Middle frontal gyrus (tissue), 1 donor: ENCODE data around the gene SSU72.
"Not testable (repeated sequence)": the region's sequence is repeated elsewhere in the genome, so short reads cannot be mapped to it uniquely, and the experiment has no call there.

ENCODE experiments used
- DNase-seq: peaks from one replicate; pipeline ENCODE4 v3.0.0-alpha.2; 2015; ENCODE audit warnings: low spot score; ENCODE audit errors: extremely low spot score

SSU72 gene

DNA sequence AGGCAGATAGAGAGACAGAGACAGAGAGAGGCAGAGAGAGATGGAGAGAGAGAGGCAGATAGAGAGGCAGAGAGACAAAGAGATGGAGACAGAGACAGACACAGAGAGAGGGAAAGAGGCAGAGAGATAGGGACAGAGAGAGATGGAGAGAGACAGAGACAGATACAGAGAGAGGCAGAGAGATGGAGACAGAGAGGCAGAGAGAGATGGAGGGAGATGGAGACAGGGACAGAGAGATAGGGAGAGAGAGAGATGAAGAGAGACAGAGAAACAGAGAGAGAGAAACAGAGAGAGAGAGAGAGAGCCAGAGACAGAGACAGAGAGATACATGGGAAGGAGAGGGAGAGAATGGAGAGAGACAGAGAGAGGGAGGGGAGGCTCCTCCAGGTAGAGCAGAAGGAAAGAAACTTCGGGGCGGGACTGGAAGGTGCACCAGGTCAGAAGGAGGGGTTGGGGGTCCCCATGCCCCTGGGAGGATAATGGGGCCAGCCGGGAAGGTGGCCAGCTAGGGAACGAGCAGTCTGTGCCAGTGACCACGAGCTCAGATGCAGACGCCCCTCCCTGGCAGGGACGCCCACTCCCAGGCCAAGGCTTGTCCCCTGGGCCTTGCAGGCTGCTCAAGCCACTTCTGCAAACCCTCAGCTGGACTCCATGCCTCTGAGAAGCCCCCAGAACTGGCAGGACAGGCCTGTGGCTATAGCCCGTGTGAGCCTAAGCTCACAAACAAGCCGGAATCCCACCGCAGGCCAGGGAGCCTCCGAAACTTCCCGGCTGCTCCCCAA is 22.0 kb upstream of the SSU72 start:
- no peak for DNase-seq

DNA sequence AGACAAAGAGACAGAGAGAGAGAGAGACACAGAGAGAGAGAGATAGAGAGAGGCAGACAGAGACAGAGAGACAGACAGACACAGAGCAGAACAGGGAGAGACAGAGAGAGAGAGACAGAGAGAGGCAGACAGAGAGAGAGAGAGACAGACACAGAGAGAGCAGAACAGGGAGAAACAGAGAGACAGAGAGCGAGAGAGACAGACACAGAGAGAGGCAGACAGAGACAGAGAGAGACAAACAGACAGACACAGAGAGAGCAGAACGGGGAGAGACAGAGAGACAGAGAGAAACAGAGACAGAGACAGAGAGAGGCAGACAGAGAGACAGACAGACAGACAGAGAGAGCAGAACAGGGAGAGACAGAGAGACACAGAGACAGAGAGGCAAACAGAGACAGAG is 20.7 kb upstream of the SSU72 start:
- not testable (repeated sequence) for DNase-seq

DNA sequence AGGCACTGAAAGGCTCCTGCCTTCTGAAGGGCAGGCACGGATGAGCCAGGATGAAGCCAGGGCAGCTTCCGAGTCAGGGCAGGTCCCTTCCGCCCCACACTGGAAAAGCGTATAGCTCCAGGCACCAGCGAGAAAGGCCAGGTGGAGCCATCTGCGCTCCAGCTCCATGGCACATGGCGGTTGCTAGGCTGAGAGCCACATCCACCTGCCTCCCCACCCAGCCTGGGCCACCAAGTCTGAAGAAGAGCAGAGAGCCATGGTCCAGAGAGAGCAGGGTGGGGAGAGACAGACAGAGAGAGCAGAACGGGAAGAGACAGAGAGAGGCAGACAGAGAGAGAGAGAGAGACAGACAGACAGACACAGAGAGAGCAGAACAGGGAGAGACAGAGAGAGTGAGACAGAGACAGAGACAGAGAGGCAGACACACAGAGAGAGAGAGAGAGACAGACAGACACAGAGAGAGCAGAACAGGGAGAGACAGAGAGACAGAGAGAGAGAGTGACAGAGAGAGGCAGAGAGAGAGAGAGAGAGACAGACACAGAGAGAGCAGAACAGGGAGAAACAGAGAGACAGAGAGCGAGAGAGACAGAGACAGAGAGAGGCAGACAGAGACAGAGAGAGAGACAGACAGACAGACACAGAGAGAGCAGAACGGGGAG is 20.1 kb upstream of the SSU72 start:
- no peak for DNase-seq

- no peak for DNase-seq
Measured at GRCh38 chr1:1593834-1594601, 19.4 kb upstream of the SSU72 start.

DNA sequence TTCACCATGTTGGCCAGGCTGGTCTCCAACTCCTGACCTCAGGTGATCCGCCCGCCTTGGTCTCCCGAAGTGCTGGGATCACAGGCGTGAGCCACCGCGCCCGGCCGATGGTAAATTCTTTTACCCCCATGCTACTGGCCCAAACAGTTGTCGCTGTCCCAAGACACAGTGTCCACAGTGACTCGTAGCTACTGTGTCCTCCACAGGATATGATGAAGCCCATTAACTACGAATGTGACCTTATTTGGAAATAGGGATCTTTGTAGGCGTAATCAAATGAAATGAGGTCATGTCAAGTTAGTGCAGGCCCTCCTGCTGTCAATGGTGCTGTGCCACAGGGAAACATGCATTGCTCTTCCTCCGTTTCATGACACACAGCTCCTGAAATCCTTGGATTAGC is 16.8 kb upstream of the SSU72 start:
- no peak for DNase-seq

DNA sequence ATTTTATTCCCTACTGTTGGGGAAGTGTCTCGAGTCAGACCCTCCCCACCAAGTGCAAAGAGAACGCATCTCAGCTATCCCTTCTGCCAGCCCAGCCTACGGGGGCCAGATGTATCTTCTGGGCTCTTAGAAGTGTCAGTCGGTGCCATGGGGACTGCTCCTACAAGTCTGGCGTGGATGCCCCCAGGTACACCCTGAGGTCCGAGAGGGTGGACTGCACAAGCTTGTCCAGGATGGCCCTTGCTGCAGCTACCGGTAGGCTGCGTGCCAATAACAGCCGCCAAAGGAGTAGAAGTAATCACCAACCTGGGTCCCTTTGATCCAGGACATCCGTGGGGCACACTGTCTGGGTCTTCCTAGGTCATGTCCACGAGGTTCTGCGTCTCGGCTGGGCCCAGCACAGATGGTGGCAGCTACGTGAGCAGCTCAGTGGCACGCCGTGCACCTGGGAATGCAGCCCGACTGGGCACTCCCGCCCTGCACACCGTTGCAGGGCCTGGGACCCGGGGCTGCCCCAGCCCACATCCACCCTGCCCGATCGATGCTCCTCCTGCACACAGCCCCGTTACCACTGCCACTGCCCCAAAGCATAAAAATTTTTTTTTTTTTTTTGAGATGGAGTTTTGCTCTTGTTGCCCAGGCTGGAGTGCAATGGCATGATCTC is 8.8 kb upstream of the SSU72 start:
- DNase-seq, result no peak

- DNase-seq, result no peak
Measured at GRCh38 chr1:1582585-1583346, 8.1 kb upstream of the SSU72 start.

DNA sequence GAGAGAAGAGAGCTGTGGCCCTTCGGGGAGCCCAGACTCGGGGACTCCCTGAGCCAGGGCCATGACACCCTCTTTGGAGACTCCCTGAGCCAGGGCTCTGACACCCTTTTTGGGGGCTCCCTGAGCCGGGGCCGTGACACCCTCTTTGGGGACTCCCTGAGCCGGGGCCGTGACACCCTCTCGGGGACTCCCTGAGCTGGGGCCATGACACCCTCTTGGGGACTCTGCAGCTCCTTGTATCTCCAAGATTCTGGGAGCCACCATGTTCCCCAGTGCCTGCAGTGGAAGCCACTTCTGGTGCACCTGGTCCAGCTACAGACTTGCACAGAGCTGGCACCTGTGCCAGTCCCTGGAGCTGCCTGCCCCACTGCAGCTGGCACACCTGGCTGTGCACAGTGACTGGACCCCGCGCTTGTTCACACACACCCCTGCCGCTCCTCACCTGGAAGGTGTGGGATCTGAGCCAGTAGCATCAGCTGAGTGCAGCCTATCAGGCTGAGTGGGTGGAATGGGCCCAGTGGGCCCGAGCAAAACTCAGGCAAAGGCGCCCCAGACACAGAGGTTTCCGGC is 3.8 kb upstream of the SSU72 start:
- no peak for DNase-seq

DNA sequence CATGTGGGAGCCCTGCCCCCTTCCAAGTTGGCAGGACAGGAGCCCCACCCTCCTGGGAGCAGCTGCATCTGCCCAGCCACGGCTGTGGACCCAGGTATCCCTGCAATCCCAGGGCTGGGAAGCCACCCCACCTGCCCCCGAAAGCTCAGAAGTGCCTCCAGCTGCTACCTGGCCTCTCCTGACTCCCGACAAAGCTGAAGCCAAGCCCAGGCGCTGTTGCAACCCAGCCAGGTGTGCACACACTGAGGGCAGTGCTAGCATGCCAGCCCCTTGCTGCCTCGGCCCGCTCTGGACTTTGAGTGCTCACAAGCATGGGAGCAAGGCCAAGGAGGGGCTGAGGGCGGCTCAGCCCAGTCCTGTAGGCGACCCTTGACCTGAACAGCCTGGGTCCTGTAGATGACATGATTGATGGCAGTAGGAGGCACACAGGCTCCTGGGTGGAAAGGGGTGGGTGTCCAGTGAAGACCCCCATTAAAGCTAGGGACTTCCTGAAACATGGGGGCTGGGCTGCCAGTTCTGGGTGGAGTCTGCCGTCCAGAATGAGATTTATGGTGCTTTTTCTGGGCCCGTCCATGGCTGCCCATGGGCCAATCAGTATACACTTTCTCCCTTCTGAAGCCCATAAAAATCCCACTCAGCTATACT is 2.8 kb upstream of the SSU72 start:
- DNase-seq, result no peak

GRCh38 chr1:1573843-1574720 is 581 bp downstream of the SSU72 start:
- DNase-seq, result peak; percentile 11

DNA sequence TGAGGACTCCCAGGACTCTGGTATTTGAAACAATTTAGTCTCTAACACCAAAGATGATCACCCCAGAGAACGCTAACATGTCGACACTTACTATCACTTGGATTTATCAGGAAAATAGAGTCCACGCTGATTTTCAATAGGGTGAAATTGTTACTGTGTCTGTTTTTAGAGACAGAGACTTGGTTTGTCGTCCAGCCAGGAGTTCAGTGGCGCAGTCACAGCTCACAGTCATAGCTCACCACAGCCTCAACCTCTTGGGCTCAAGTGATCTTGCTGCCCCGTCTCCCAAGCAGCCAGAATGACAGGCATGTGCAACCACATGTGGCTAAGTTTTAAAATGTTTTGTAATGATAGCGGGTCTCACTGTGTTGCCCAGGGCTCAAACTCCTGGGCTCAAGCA is 5.3 kb downstream of the SSU72 start:
- DNase-seq, result no peak

GRCh38 chr1:1567891-1568291 is 6.8 kb downstream of the SSU72 start:
- no peak for DNase-seq

GRCh38 chr1:1567152-1567875 is 7.3 kb downstream of the SSU72 start:
- DNase-seq, result no peak

GRCh38 chr1:1565340-1565739 is 9.3 kb downstream of the SSU72 start:
- DNase-seq, result no peak

DNA sequence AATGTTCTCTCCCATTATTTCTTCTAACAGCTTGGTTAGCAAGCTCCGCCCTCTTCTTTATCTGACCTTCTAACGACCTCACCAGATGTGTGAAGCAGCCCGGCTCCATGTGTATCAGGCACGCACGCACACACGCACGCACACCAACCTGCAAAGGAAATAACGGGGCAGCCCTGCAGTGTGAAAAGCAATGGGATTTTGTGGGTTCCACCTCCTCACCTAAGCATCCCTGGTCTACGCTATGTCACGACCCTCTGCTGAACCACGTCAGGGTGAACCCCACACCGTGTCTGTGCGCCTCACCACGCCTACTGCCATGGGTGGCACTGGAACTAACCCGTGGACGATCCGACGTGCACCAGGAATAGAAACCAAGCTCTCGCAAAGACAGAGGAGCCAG is 10.4 kb downstream of the SSU72 start:
- DNase-seq, result no peak

GRCh38 chr1:1563688-1564087 is 11.0 kb downstream of the SSU72 start:
- DNase-seq, result no peak

DNA sequence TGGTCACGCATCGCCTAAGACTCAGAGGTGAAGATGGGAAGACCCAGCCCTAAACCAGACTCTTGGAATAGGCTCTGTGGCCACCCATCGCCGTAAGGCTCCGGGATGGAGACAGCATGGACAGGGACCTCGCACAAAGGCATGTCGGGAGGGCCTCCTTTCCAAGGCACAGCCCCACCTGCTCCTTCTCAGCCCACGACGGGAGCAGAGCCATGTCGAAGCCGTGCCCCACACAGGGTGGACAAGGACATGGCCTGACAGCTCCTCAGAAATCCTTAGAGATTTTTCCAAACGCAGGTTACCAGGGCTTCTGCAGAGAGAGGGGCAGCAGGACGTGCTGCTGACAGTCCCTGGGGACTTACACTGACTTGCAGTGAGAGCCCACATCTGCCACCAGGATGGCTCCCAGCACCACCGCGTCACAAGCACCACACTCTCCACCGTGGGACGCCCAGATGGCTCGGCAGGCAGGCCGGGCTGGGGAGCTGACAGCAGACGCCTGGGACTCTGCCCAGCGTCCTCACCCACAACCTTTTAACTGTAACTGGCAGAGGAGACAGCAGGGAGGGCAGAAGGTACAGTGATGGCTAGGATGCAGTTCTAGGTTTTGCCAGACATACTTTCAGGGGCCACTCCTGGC is 12.0 kb downstream of the SSU72 start:
- DNase-seq, result no peak
